Middle frontal gyrus (tissue), 1 donor: Measurements from ENCODE around the gene LRRC58.
"Not testable (repeated sequence)": the region's sequence is repeated elsewhere in the genome, so short reads cannot be mapped to it uniquely, and the experiment has no call there.

Experiments
- DNase-seq: peaks from one replicate; pipeline ENCODE4 v3.0.0-alpha.2; 2015; ENCODE audit warnings: low spot score; ENCODE audit errors: extremely low spot score

Gene LRRC58

GRCh38 chr3:120348991-120349854, at the start of gene LRRC58:
LRRC58 (minus strand) TSS chr3:120349354; CDS start chr3:120349243, 111 bp downstream.
- DNase-seq, result peak; percentile 89

GRCh38 chr3:120396469-120396868, 47.3 kb upstream of the LRRC58 start:
- no peak for DNase-seq

GRCh38 chr3:120394347-120394746, 45.2 kb upstream of the LRRC58 start:
- no peak for DNase-seq

GRCh38 chr3:120393761-120394160, 44.6 kb upstream of the LRRC58 start:
- no peak for DNase-seq

GRCh38 chr3:120393243-120393642, 44.1 kb upstream of the LRRC58 start:
- DNase-seq, result no peak

- DNase-seq, result no peak
Measured at GRCh38 chr3:120382941-120383447, 33.8 kb upstream of the LRRC58 start.

GRCh38 chr3:120381503-120381902, 32.3 kb upstream of the LRRC58 start:
- DNase-seq, result no peak

- DNase-seq, result not testable (repeated sequence)
Measured at GRCh38 chr3:120377948-120378347, 28.8 kb upstream of the LRRC58 start.

GRCh38 chr3:120370463-120370862, 21.3 kb upstream of the LRRC58 start:
- no peak for DNase-seq

- no peak for DNase-seq
Measured at GRCh38 chr3:120369037-120369467, 19.9 kb upstream of the LRRC58 start.

- no peak for DNase-seq
Measured at GRCh38 chr3:120368172-120368571, 19.0 kb upstream of the LRRC58 start.

- no peak for DNase-seq
Measured at GRCh38 chr3:120364821-120365220, 15.7 kb upstream of the LRRC58 start.

- DNase-seq, result no peak
Measured at GRCh38 chr3:120364101-120364500, 14.9 kb upstream of the LRRC58 start.

GRCh38 chr3:120357807-120358206, 8.7 kb upstream of the LRRC58 start:
- DNase-seq, result no peak

- no peak for DNase-seq
Measured at GRCh38 chr3:120355486-120355885, 6.3 kb upstream of the LRRC58 start.

- no peak for DNase-seq
Measured at GRCh38 chr3:120353463-120353862, 4.3 kb upstream of the LRRC58 start.

GRCh38 chr3:120352017-120352416, 2.9 kb upstream of the LRRC58 start:
- DNase-seq, result no peak

GRCh38 chr3:120350401-120350941, 1.3 kb upstream of the LRRC58 start:
- DNase-seq, result no peak

GRCh38 chr3:120349855-120350125, 636 bp upstream of the LRRC58 start:
- DNase-seq, result no peak

- no peak for DNase-seq
Measured at GRCh38 chr3:120348065-120348990, 826 bp downstream of the LRRC58 start.

- DNase-seq, result no peak
Measured at GRCh38 chr3:120344349-120344748, 4.8 kb downstream of the LRRC58 start.
